Left lung (tissue), 10 donors: ENCODE data around the gene SMIM32. TPM values are rescaled to one million over a fixed set of nuclear protein-coding genes. Genes with fewer than 3 reads are reported as not detected.

ENCODE experiments used
- ATAC-seq: fragments of 200-7000 bp; cut with Tn5 transposase; one replicate; pipeline ENCODE4 v1.9.1; 2020; ENCODE audit warnings: moderate library complexity
- DNase-seq, 4 donors: peaks; one replicate each; pipeline ENCODE4 v3.0.0-alpha.2; 2013 to 2020
- H3K27ac ChIP-seq, 2 donors: fragments of 200-600 bp; sonication (generic) in 1 of 2; one replicate each; pipeline versions ENCODE4 v1.5.0 to v1.8.0; 2020 to 2021
- H3K27me3 ChIP-seq, 2 donors: fragments of 200-600 bp; sonication (generic) in 1 of 2; one replicate each; pipeline versions ENCODE4 v1.5.0 to v1.8.0; 2020 to 2021
- H3K36me3 ChIP-seq, 2 donors: fragments of 200-600 bp; sonication (generic) in 1 of 2; one replicate each; pipeline versions ENCODE4 v1.5.0 to v1.8.0; 2020 to 2021
- H3K4me1 ChIP-seq, 2 donors: fragments of 200-600 bp; one replicate each; pipeline ENCODE4 v1.8.0; 2021
- H3K4me3 ChIP-seq, 2 donors: fragments of 200-600 bp; sonication (generic) in 1 of 2; one replicate each; pipeline versions ENCODE4 v1.5.0 to v1.8.0; 2020 to 2021; ENCODE audit warnings: mild to moderate bottlenecking in 1 of 2
- H3K9me3 ChIP-seq, 2 donors: fragments of 200-600 bp; sonication (generic) in 1 of 2; one replicate each; pipeline versions ENCODE4 v1.5.0 to v1.8.0; 2020 to 2021
- intact Hi-C, 2 donors: fragments of 100-400 bp; cut with DNase I; formaldehyde crosslinking; loops; one replicate each; pipeline versions ENCODE4 v1.11.2 to v1.14.2; 2022
- polyA plus RNA-seq, 6 donors: library from polyadenylated mRNA; unstranded; fragments of 120-200 nt; gene quantifications; one replicate each; pipeline ENCODE4 v1.2.1, GENCODE V29; 2013; ENCODE audit not compliant: insufficient read length in 6 of 6
- total RNA-seq, 2 donors: library from RNA; stranded (reverse); fragmentation: NEBNext Ultra II Directional; extraction: Animal tissue kit (Norgen Biotek cat#: 25700); gene quantifications; one replicate each; pipeline ENCODE4 v1.2.1, GENCODE V29; 2021
- TF ChIP-seq, protein P1 (sequence below), 2 donors: fragments of 200-600 bp; sonication (generic) in 1 of 2; IDR thresholded peaks; one replicate each; pipeline versions ENCODE4 v1.5.0 to v1.8.0; 2021; ENCODE audit warnings: antibody characterized with exemption in 2 of 2
- donor health status: DM: no; HTN: yes; CAD: no.
- donor health status: DM: no; HTN: no; CAD: no.

The SMIM32 gene
- total and polyA plus RNA-seq, 8 donors, result 0.23 to 0.61 (median 0.49) TPM; not detected in 2

DNA sequence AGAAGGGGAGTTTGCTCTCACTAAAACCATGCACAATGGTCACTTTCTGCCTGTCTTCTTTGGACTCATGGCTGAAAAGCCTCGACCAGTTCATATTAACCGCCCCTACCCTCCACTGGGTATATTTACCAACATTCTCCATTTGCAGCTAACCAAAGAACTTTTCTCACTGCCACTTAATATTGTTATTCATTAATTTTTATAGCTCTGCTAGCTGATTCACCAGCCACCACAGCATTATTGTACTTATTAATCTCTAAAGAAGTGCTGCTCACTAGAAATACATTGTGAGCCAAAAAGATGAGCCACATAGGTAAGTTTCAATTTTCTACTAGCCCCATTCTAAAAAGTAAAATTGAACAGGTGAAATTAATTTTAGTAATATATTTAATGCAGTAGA lies 33.4 kb upstream of the SMIM32 start:
- TF ChIP-seq, protein P1, sequence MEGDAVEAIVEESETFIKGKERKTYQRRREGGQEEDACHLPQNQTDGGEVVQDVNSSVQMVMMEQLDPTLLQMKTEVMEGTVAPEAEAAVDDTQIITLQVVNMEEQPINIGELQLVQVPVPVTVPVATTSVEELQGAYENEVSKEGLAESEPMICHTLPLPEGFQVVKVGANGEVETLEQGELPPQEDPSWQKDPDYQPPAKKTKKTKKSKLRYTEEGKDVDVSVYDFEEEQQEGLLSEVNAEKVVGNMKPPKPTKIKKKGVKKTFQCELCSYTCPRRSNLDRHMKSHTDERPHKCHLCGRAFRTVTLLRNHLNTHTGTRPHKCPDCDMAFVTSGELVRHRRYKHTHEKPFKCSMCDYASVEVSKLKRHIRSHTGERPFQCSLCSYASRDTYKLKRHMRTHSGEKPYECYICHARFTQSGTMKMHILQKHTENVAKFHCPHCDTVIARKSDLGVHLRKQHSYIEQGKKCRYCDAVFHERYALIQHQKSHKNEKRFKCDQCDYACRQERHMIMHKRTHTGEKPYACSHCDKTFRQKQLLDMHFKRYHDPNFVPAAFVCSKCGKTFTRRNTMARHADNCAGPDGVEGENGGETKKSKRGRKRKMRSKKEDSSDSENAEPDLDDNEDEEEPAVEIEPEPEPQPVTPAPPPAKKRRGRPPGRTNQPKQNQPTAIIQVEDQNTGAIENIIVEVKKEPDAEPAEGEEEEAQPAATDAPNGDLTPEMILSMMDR (IDR thresholded peaks at IDR 0.05), result no peak
- intact Hi-C loops, result no loop called here
- DNase-seq (no peak), ATAC-seq (no peak)
- Histone ChIP-seq H3K4me1 (no peaks in the 10 kb centered on the region), H3K27ac (no peak overlapping the region), H3K9me3 (no peaks in the 10 kb centered on the region), H3K27me3 (peaks cover 0 to 20% of the 10 kb centered on the region in 2 donors), H3K4me3 (no peak overlapping the region), H3K36me3 (no peaks in the 10 kb centered on the region)

DNA sequence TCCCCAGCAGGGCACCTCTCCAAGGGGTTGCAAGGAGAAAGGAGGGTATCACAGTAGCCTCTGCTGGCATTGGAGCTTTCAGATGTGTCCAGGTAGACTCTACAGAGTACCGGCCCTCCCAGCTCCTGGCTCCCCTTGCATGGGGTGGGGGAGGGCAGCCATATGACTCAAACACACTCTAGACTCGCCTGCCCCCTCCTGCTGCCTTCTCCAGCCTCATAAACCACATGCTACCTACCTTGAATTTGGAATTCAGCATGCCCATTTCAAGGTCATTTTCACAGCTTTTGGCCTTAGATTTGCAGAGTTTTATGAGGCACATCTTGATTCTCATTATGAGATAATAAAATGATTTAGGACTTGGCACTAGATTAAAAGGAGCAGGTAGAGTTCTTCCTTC lies 32.8 kb upstream of the SMIM32 start:
- intact Hi-C loops, result no loop called here

DNA sequence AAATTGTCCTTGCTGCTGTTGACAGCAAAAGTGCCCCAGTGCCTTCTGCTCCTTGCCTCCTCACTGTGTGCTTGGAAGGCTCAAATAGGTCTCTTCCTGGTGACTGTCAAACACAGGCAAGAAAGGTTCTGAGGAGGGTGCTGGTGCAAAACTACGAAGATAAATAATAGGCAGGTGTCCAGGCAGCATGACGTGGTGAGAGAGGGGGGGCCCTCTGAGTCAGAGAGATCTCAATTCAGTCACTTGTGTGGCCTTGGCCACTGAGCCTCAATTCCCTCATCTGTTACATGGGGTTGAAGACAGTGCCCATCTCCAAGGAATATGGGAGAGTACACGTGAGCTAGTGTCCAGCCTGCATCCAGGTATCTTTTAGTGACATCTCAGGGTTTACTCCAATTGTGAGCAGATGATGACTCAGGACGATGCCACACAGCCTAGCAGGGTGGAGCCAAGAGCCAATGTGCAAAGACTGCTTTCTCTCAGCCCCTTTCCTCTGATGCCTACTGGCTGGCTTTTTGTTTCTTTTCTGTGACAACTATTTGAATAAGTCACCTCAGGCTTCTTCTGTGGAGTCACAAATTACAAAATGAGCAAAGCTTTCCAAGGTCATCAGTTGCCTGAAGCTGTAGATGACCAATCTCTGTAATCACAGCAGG lies 29.7 kb upstream of the SMIM32 start:
- TF ChIP-seq, protein P1 (IDR thresholded peaks at IDR 0.05), result no peak
- intact Hi-C loops, result no loop called here
- ATAC-seq (no peak), DNase-seq (no peak)
- Histone ChIP-seq H3K27ac (no peak overlapping the region), H3K27me3 (peaks cover 0 to 5% of the 10 kb centered on the region in 2 donors), H3K4me1 (no peaks in the 10 kb centered on the region), H3K36me3 (no peaks in the 10 kb centered on the region), H3K9me3 (peaks cover 0 to 3% of the 10 kb centered on the region in 2 donors), H3K4me3 (no peak overlapping the region)

More for the DNA sequence above, 32.8 kb upstream of the SMIM32 start:
- Histone ChIP-seq H3K9me3 (no peaks in the 10 kb centered on the region), H3K27ac (no peak overlapping the region), H3K4me1 (no peaks in the 10 kb centered on the region), H3K27me3 (peaks cover 0 to 20% of the 10 kb centered on the region in 2 donors), H3K36me3 (no peaks in the 10 kb centered on the region), H3K4me3 (no peak overlapping the region)
- ATAC-seq, result no peak
- DNase-seq, result no peak
- TF ChIP-seq, protein P1 (IDR thresholded peaks at IDR 0.05), result no peak

DNA sequence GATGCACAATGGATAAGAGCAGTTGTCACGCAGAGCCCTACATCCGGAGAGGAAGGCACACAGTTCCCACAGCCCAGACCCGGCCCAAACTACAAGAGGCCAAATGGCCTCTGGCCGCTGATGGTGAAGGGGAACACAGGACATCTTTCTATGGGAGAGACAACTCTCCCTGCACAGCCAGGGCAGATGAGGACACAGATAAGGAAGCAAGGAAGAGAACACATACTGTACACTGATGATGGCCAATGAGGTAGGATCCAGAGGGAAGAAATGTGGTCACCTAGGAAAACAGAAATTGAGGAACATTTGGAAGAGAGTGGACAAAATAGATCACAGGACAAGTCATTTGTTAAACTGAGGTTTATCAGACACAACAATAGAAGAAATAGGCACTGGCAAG lies 28.4 kb upstream of the SMIM32 start:
- intact Hi-C loops, result no loop called here
- no peaks in the 10 kb centered on the region for H3K36me3 ChIP-seq

DNA sequence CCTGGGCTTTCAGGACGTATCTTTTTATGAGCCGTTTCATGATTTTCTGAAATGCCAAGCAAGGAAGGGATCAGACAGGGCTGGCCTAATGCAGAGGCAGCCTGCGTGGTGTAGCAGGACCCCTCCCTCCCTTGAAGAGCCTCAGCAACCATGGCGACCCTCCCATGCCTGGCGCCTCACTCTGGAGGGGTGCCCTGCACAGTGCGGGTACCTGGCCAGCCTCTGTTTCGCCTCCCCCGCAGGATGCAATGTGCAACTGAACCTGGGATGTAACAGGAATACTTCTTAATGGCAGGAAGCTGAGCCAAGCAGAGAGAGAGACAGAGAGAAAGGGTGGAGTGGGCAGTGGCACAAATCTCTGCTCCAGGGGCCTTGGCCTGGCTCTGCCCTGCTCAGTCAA lies 23.3 kb upstream of the SMIM32 start:
- ATAC-seq, result no peak
- Histone ChIP-seq H3K4me3 (no peak overlapping the region), H3K27me3 (peaks cover 0 to 35% of the 10 kb centered on the region in 2 donors), H3K27ac (no peak overlapping the region), H3K4me1 (no peaks in the 10 kb centered on the region), H3K36me3 (no peaks in the 10 kb centered on the region), H3K9me3 (peaks cover 0 to 3% of the 10 kb centered on the region in 2 donors)
- intact Hi-C loops, result no loop called here
- DNase-seq, result no peak
- TF ChIP-seq, protein P1 (IDR thresholded peaks at IDR 0.05), result no peak

More for the DNA sequence above, 28.4 kb upstream of the SMIM32 start:
- H3K4me1 ChIP-seq, result no peaks in the 10 kb centered on the region
- peaks cover 0 to 5% of the 10 kb centered on the region in 2 donors for H3K27me3 ChIP-seq
- TF ChIP-seq, protein P1 (IDR thresholded peaks at IDR 0.05), result no peak
- no peak for ATAC-seq
- H3K9me3 ChIP-seq, result peaks cover 0 to 3% of the 10 kb centered on the region in 2 donors
- DNase-seq, result no peak
- no peak overlapping the region for H3K4me3 ChIP-seq
- H3K27ac ChIP-seq, result no peak overlapping the region
